DMS153 treated with DMSO at 0.1 percent for 48 hours (cell line): Measurements from ENCODE around the gene TCEAL8.
"Not testable (repeated sequence)": the region's sequence is repeated elsewhere in the genome, so short reads cannot be mapped to it uniquely, and the experiment has no call there.

Experiments used
- DNase-seq: peaks from one replicate; lab custom pipeline; 2025; ENCODE audit not compliant: unreplicated experiment; lab: John Stamatoyannopoulos, UW

TCEAL8 gene, protein sequence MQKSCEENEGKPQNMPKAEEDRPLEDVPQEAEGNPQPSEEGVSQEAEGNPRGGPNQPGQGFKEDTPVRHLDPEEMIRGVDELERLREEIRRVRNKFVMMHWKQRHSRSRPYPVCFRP

DNA sequence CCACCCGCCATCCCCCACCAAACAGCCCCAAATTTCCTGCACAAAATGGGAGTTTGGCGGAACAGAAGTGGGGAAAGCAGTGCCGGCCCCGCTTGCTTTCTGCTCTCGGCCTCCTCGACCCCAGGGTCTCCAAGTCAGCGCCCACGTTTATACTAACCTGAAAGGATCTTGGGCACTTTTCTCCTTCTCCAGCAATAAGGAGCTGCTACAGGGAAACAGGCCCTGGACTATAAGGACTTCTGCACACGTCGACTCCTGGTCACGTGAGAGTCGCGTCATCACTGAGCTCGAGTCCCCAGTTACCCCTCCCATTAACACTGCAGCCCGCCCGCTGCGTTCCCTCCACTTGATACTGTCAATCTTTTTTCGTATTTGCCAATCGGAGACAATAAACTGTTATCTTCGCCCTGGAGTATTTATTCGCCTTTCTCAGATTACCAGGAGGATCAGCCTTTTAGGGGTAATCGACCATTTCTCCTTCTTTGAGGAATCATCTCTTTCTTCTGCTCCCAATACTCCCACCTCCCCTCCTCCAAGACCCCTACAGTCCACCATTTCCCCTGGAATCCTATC is at the start of gene TCEAL8:
Gene TCEAL8, minus strand, starts transcription at position 235 of the 573 bp plus-strand sequence. CDS start 1,176 bp downstream, outside the sequence.
- DNase-seq, result peak; percentile 23

DNA sequence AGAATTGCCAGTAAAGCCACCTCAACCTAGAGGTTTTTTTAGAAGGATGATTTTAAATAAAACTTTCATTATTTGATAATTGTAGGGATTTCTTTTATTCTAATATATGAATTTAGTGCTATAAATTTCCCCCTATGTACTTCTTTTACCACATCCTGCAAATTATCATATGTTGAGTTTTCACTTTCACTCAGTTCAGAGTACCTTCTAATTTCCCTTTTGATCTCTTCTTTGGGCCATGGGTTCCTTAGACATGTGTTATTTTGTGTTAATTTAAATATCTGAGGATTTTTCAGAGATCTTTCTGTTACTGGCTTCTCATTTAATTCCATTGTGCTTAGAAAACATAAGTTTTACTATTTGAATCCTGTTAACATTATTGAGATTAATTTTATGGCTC is 49.8 kb upstream of the TCEAL8 start:
- no peak for DNase-seq

DNA sequence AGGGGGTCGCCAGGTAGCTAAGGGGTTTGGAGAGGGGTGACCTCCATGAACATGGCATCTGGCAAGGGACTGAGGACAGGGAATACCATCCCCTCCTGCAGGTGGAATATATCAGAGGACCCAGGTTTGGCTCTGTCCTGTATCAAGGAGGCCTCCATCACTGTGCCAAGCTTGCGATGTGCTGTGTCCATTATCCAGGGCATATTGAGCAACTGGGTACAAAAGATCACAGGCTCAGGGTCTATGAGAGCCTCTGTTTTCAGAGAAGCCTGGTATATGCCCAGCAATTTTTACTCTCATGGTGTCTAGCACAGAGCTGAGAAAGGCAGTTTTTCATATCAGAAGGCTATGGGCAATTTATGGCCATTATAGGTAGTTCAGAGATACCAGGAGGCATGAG is 38.2 kb upstream of the TCEAL8 start:
- no peak for DNase-seq

DNA sequence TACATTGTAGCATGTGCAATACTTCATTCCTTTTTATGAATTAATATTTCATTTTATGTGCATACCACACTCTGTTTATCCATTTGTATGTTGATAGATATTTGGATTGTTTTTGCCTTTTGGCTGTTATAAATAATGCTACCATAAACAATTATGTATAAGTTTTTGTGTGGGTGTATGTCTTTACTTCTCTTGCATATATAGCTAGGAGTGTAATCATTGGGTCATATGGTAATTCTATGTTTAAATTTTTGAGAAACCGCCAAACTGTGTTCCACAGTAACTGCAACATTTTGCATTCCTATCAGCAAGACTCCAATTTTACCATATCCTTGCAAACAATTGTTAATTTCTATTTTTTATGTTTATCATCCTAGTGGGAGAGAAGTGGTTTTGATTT is 24.7 kb upstream of the TCEAL8 start:
- DNase-seq, result no peak

DNA sequence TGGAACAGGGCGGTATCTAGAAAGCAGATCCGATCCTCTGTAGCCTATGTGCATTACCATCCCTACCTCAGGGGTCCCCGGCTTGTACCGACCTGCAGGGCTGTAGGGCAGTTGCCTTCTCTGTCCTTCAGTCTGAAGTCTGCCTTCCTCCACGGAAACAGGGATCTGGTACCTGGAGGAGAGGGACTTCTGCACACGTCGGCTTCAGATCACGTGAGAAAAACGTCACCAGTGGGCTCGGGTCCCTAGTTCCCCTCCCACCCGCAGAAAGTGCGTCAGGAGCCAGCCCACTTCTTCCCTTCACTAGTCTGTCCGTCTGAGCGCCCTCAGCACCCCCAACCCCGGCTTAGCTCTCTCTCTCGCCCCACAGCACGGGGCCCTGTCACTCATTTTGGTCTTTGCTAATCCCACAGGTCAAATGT is 21.6 kb upstream of the TCEAL8 start, which contains the start of gene TCEAL5:
Gene TCEAL5, minus strand, starts transcription at position 170 of the 422 bp plus-strand sequence. CDS start 2,187 bp downstream, outside the sequence.
- DNase-seq, result no peak

DNA sequence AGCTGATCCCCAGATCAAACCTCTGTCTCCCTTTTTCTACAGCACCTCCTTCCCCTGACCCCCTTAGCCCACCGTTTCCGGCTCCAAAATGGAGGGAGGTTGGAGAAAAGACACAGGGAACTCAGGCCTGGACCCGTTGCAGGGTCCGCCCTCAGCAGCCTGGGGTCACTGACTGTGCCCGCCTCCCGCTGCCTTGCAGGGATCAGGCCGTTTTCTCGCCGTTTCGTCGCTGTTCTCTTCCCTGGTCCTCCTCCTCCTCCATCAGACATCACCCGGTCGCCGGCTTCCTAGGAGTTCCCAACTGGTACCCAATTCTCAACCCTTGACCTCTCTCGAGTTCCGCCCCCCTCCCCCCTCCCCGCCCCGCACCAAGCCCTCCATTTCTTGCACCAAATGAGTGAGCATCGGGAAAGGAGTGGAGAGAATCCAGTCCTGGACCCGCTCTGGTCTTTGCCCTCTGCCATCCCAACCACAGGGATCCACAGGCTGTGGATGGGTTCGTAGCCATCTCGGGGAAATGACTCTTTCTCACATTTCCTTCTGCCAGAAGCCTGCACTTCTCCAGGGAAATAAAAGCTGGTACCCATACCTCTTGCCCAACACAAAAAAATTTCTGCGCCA is 21.1 kb upstream of the TCEAL8 start:
- no peak for DNase-seq

DNA sequence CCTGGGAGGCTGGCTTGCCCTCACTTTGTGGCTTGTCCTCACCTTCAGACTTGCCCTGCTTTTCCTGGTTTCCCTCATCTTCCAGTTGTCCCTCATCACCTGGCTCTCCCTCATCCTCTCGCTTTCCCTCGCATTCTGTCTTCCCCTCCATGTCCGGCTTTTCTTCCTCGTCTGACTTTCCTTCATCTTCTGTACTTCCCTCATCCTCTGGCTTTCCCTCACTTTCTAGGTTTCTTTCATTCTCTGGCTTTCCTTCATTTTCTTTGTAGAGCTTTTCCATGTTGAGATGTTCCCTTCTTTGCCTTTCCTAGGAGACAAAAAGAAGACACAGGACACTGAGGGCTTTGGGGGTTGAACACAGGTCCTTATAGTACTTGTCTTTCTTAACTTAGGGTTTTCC is 19.3 kb upstream of the TCEAL8 start:
- no peak for DNase-seq

DNA sequence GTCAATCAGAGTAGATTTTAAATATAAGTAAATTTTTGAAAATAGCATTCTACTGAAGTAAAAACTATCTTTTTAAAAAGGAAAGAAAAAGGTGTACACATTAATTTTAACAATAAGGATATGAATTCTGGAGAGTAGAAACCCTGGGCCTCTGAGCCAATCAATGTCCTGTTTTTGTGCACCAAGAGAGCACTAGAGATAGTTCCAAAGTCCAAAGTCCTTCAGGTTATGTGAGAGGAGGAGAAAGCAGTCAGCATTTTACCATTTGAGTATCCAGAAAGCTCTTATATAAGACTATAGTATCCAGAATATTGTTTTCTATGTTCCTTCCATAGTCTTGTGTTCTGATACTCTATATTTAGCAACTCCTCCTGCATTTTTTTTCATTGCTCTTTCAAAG is 3.3 kb upstream of the TCEAL8 start:
- DNase-seq, result no peak

DNA sequence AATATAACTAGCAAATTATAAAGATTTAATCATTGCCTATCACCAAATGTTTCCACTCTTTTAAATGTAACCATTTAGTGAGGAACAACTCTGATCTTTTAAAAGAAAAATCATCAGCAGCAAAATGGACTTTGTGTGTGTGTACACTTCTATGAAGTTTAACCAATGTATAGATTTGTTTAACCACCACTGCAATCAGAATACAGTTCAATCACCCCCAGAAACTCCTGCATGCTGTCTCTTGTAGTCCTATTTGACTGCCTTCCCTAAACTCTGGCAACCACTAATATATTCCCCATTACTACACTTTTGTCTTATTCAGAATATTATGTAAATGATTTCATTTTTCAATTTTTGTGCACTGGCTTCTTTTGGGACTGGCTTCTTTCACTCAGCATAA is 1.7 kb upstream of the TCEAL8 start:
- DNase-seq, result no peak

DNA sequence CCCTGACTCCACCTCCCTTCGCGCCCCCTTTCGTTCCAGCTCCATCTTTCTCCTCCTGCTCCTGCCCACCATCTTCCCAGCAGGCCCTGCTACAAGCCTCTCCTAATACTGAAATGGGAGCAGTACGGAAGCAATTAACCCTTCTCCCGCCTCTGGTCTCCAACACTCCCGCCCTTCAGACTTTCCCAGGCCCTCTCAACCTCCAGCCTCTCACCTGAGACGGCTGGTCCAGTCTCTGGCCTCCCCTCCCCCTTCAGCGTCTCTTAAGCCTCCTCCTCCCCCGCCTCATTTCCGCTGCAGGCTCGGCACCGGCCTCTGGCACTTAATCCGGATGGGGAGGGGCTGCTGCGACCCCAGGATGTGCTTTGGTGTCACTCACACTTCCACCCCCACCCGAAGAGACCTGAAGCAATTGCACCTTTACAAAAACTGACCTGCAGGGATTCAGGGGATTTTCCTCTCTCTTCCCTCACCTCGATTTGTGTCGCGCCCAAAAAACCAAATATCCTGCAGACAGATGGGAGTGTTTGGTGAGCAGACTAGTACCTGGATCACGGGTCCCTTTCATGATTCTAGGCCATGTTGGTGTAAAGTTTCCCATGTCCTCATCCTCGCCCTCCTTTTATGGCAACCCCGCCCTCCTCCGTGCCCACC is 657 bp downstream of the TCEAL8 start:
- peak; percentile 38 for DNase-seq

DNA sequence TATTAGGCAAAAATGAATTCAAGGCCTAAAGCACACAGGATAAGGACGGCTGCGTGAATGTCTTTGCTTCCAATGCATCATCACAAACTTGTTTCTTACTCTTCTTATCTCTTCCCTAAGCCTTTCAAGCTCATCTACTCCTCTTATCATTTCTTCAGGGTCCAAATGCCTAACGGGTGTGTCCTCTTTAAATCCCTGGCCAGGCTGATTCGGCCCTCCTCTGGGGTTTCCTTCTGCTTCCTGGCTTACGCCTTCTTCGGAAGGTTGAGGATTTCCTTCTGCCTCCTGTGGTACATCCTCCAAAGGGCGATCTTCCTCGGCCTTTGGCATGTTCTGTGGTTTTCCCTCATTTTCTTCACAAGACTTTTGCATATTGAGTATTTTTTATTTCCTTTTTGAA is 1.3 kb downstream of the TCEAL8 start:
- no peak for DNase-seq

DNA sequence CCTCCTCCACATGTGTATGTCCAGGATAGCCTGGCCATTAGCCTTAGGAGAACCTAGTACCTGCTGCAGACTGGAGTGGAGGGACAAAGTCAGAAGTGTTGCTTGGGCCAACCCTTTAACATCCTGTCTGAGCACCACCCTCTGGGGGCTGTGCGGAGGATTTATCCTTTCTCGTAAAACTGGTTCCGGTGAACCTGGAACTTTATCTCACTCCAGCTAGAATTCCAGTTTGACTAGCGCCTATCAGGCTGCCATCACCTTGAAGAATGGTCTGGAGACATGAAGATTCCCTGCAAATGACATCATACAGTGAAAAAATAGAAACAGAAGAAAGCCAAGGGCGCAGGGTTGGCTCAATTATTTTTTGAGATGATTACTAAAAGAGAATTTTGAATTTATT is 4.0 kb downstream of the TCEAL8 start:
- no peak for DNase-seq

DNA sequence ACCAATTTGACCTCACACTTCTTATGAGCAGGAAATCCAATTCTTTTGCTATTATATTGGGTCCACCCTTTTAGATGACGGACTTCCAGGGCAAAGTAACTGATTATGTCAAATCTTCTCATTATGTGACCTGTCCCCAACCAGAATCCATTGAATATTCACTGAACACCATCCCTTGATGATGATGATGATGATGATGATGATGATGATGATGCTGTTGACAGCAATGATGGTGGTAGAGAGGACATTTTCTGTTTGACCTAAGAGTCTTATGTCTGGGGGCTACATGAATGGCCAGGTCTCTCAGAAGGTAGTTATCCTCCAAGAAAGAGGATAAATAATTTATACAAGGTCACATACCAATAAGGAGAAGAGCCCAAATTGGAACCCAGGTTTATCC is 5.2 kb downstream of the TCEAL8 start:
- no peak for DNase-seq

DNA sequence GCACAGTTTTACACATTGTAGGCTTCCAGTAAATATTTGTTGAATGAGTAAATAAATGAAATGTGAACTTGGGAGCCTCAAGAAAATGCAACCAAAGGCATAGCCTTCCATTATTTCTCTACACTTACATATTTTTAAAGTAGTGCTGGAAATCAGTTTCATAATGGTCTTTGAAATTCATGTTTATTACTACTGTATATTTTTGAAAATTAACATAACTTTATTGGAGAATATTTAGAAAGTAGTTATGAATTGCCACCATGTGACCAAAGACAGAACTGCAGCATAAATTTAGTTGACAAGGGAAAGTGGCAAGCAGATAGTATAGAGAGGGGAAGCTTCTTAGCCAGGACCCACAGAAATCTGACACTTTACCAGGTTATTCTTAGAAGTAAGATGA is 6.4 kb downstream of the TCEAL8 start:
- no peak for DNase-seq

DNA sequence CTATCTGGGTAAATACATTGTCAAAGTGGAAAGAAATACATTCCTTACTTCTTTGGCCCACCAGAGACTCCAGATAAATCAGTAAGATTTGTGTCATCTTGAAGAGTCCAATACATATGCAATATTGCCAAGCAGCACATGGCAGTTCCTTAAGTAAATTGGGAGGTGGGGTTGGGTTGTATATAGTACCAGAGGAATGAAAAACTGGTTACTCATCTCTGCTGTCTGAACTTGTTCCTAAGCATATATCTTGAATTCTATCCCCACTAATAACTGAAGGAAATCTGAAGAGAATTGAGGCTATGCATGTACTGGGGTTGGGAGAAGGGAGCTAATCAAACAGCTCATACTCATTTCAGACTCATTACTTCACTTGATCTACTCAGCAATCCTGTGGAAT is 14.8 kb downstream of the TCEAL8 start:
- no peak for DNase-seq

DNA sequence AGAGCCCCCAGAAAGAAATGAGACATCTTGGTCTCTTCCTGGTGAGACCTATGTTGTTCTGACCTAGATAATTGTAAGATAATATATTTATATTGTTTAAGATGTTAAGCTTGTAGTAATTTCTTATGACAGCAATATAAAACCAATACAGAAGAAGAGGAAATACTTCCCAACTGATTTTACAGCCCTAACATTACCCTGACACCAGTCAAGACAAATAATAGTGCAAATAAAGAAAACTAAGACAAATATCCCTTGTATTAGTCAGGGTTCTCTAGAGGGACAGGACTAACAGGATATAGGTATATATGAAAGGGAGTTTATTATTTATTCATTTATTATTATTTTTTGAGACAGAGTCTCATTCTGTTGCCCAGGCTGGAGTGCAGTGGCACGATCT is 18.7 kb downstream of the TCEAL8 start:
- no peak for DNase-seq

DNA sequence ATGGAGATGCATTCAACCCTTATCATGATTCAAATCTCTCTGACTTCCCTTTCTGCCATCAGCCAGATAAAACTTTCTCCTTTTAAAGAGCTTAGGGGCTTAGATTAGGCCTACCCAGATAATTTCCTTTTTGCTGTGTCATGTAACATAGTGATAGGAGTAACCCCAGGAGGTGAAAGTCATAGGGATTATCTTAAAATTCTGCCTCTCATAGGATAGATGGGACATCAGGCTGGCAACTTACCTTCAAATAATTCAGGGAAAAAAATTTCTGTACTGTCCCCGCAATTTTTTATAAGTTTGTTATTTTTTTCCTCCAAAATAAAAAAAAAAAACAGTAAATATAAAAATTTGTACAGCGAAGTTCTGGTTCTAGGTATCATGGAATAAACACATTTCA is 19.3 kb downstream of the TCEAL8 start:
- not testable (repeated sequence) for DNase-seq

DNA sequence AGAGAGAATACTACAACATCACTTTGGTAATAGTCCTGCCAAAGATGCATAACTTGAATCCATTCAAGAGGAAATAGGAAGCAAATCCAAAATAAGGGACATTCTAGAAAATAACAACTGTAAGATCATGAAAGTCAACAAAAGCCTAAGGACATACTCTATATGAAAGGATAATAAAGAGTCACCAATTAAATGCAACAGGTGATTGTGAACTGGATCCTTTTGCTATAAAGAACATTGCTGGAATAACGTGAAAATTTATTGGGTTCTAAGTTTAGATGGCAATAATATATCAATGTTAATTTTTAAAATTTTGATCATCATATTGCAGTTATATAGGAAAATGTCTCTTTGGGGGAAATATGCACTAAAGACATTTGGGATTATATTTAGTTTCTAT is 20.1 kb downstream of the TCEAL8 start:
- no peak for DNase-seq

DNA sequence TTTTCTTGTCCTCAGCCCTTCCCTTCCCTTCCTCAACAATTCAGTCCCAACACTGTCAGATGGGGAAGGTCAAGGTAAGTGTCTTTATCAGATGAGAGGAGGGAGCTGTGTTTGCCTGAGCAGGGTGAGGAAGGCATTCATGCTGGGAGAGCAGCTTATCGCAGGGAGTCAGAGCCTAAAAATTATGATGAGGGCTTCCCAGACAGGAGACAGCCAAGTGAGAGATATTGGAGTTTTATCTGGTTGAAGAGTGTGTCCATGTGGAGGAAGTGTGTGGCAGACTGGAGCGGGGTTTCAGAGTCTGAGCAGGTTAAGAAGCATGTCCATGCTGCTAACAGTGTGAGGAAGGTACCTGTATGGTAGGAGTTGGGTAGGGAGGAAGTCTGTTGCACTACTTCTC is 21.7 kb downstream of the TCEAL8 start:
- no peak for DNase-seq

DNA sequence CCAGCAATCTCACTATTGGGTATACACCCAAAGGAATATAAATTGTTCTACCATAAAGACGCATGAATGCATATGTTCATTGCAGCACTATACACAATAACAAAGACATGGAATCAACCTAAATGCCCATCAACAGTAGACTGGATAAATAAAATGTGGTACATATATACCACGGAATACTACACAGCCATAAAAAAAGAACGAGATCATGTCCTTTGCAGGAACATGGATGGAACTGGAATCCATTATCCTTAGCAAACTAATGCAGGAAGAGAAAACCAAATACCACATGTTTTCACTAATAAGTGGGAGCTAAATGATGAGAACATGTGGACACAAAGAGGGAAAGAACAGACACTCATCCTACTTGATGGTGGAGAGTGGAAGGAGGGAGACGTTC is 29.0 kb downstream of the TCEAL8 start:
- DNase-seq, result not testable (repeated sequence)

DNA sequence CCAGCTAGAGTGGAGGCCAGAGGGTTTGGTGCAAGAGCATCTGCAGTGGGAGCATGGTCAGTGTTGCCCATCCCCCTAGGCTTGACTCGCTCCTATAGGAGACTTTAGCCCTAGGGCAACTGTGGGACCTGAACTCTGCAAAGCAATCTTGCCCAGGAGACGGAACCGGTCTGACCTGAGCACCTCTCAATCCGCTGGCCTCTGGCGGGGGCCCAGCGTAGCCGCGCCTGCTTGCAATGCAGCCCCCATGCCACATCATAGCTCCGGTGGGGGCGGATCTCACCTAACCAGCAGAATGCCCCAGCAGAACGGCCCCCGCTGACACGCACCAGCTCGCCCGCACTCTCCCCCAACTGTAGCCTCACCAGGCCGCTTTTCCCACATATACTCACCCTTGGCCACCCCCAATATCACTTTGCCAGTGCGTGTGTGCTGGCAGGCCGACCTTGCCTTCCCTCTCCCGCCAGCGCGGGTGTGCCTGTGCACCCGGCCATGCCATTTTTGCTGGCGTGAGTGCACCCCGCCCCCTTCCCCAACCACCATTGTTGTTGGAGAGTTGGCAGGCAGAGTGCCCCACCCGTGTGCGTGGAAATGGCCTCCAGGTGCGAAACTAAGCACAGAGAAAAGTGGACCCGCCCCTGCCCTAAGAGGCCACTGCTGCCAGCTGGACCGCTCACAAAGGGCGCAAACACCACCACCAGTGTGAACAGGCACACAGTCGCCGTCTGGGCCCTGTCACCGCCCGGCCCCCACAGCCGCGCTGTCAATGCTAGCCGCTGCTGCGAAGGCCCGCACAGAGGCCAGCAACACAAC is 34.2 kb downstream of the TCEAL8 start:
- no peak for DNase-seq
